SKM-1 (cell line): ENCODE results near the gene THSD7B.
"Not testable (repeated sequence)": the region's sequence is repeated elsewhere in the genome, so short reads cannot be mapped to it uniquely, and the experiment has no call there.

ENCODE experiments used
- DNase-seq: peaks from one replicate; lab custom pipeline; 2025; ENCODE audit not compliant: unreplicated experiment; lab: John Stamatoyannopoulos, UW

Gene THSD7B

DNA sequence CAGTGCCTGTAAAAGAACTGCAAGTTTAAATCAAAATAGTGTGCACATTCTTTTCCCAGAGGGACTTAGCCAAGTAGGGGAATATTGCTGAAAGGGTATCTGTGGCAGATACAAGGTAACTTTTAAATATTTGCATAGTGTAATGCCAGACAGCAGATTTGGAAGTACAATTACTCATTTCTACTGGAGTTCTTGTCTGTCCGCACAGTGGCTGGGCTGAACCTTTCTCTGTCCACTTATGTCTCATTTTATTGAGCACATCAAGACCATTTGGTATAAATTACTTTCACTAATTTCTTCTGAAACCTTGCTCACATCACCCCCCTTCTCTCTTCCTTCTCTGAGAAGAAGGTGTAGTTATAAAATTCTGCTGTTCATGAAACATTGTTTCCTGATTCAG, 271.3 kb downstream of the THSD7B start:
- DNase-seq: no peak

DNA sequence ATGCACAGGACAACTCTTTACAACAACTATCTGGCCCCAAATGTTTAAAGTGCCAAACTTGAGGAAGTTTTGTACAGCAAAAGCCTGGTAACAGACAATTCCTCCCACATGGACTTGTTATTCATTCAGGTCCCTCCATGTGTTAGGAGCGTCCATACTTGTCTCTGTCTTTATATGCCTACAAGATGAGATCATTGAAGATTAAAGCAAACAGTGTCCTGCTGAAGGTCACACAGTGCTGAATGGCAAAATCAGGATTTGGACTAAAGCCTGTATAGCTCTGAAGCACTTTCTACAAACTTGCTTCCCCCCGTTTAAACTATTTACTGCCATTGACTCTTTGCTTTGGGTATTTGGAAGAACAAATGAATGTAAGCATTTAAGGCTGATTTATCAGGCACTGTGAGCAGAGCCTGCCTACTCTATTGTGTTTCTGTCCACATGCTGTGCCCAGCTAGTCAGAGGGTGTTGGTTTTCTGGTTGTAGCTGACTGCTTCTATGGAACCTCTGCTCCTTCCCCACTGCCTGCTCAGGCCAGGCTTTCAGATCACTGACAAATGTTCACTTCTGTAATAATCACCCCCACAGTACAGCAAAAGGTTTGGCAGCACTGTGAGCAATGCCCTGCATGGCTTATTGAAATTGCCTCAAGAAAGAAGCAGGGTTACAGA, 274.3 kb downstream of the THSD7B start:
- DNase-seq: no peak

DNA sequence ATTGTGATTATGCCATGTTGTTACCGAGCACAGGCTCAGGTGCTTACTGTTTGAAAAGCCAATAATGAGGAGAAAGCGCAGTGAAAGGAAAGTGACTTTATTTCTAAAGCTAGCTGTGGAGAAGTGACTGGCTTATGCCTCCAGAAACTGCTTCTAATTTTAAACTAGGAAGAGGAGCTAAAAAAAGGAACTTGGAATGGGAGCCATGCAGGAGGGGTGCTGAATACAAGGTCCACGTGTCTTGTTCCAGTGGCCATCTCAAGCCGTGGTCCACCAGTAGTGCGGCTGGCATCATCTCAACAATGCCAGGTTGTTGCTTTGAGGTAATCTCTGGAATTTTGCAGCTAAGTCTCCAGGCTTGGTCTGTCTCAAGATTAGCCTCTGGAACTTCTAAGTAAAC, 282.0 kb downstream of the THSD7B start:
- no peak for DNase-seq

DNA sequence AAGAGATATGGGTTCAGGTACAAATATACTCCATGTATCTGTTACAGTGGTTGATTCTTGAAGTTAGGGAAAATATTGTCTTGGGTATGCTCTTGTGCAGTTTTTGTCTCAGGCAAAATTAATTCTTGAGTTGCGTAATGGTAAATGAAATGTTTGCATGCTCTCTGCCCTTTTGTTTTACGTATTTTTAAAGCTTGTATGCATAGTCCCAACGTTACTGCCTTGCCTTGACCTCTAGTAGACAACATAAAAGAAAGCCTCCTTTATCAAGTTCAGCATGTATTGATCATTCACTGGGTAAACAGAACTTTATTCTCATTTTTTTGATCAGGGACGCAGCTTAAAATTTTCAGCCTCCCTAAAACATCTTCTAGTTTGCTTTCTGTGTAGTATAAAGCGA, 283.1 kb downstream of the THSD7B start:
- no peak for DNase-seq

DNA sequence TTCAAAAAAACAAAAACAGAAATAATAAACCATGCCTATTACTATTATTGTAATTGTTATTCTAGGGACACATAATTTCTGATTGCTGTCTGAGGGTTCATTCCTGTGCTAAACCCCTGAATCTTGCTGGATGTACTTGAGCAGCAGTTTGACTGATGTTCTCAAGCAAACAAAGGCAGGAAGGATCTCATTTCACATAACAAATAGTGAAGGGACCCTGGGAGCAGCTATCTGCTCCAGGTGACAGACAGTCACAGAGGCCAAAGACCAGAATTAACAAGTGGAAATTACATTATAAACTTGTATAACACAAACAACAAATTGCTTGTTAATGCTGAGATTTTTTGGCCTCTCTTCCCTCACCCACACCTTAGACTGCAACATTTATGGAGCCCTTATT, 284.2 kb downstream of the THSD7B start:
- DNase-seq: no peak

DNA sequence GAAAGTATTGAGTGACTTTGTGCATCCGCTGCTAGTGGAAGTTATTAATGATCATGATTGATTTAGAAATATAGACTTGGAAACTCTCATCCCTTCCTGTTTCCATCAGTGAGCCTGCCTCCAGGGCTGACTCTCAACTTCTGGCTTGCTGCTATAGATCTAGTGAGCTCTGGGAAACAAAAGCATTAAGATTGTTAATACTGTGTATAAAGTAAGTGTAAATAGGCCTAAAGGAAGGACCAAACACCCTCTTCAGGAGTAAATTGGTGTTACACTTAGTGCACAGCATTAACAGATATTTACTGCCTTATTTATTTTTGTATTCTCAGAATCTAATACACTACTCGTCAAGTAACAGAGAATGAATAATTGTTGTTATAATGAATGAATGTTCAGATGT, 285.6 kb downstream of the THSD7B start:
- no peak for DNase-seq

DNA sequence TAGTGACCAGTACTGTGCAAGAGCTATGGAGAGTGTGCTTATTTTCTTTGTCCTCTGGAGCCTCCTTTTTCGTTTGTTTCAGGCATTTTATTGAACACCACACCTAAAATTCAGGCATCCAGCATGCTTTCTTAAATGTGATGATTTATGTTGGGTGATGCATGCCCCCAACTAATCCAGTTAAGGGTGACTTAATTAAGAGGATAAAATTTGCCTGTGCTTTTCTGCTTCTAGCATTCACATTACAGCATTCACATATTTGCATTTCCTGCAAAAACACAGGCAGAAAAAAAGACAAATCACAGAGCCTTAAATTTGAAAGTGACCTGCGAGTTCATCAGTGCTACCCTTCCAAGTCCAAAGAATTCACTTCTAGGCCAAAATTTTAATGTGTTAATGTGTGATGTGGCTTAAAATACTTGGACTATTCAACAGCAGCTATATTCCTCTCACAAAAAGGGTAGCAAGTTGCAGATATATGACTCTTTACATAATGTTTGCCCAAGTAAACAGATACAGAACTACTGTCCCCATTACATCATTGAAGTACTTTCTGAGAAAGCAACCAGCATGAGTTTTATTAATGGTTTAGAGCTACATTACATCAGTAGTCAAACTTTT, 286.5 kb downstream of the THSD7B start:
- DNase-seq: no peak

DNA sequence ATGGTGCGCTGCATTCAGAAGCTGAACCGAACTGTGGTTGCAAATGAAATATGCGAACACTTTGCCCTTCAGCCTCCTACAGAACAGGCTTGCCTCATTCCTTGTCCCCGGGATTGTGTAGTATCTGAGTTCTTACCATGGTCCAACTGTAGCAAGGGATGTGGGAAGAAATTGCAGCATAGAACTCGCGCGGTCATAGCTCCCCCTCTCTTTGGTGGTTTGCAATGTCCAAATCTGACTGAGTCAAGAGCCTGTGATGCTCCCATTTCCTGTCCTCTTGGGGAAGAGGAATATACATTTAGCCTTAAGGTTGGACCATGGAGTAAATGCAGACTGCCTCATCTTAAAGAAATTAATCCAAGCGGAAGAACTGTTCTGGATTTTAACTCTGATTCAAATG, 291.4 kb downstream of the THSD7B start:
- DNase-seq: no peak

DNA sequence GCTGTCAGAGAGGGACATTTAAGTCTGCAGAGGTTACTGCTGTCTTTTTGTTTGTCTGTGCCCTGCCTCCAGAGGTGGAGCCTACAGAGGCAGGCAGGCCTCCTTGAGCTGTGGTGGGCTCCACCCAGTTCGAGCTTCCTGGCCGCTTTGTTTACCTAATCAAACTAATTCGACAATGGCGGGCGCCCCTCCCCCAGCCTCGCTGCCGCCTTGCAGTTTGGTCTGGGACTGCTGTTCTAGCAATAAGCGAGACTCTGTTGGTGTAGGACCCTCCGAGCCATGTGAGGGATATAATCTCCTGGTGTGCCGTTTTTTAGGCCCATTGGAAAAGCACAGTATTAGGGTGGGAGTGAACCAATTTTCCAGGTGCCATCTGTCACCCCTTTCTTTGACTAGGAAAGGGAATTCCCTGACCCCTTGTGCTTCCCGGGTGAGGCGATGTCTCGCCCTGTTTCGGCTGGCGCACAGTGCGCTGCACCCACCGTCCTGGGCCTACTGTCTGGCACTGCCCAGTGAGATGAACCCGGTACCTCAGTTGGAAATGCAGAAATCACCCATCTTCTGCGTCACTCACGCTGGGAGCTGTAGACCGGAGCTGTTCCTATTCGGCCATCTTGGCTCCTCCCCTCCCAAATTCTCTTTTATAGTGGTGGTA, 310.9 kb downstream of the THSD7B start:
- DNase-seq: not testable (repeated sequence)

DNA sequence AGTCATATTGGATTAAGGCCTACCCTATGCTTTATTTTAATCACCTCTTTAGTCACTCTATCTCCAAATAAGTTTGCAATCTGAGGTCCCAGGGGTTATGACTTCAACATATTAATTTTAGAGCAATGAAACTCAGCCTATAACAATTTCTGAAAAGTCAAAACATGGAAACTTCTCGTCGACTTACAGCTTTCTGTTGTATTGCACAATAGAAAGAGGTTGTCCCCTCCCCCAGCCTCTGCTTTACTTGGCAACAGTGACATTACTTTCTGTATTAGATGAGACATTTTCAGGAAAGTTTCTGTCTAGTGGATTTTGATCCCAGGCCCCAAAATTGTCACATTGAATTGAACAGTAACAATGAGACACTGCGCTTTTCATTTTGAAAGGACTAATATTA, 326.4 kb downstream of the THSD7B start:
- no peak for DNase-seq

DNA sequence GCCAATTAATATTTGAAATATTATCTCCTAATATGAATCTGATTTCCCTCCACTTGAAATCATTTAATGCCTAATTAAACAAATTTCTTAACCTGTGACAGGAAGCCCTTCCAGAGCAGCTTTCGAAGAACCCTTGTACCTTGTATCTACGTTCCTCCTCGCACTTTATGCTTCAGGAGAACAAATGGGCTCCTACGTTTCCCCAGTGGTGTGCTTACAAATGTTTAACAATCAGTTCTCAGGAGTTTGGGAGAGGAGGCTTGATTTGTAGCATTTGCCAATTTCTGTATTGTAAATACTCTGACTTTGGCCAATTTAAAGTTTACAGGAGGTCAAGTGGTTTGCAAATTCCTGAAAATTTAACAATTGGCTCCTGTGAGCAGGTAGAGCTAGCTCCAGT, 327.8 kb downstream of the THSD7B start:
- DNase-seq: no peak

DNA sequence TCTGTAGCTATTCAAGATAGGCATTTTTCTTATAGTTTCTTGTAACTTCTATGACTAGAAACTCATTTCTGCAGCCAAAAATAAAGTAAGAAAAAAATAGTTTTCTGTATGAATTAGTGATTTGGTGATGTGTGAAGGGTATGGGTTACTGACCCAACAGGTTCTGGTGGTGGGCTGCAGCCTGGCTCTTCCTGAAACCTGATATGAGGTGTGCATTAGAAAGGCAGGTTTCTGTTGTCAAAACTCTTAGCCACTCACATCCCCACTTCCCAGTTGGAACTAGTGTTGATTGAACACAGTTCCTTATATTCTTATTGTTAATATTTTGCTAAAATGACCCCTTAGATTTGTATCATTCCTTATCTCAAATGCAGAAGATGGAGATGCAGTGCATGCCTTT, 330.8 kb downstream of the THSD7B start:
- no peak for DNase-seq

DNA sequence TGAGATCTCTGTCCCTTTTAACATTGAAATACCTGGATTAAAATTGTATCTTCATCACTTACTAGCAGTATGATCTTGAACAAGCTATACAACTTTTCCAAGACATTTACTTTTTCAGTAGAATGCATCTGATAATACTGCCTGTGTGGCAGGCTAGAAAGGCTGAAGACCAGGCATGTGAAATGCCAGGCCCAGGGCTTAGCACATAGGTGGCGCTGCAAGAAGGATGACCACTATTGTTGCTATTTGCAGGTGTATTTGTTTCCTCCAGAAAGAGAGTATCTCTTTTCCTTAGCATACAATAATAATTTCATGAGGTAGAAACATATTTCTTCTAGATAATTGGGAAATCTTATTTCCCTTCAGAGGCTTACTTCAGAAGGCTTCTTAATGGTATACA, 331.3 kb downstream of the THSD7B start:
- DNase-seq: no peak

DNA sequence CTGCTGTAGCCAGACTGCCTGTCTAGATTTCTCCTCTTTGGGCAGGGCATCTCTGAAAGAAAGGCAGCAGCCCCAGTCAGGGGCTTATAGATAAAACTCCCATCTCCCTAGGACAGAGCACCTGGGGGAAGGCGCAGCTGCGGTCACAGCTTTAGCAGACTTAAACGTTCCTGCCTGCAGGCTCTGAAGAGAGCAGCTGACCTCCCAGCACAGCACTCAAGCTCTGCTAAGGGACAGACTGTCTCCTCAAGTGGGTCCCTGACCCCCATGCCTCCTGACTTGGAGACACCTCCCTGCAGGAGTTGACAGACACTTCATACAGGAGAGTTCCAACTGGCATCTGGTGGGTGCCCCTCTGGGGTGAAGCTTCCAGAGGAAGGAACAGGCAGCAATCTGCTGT, 336.5 kb downstream of the THSD7B start:
- not testable (repeated sequence) for DNase-seq

DNA sequence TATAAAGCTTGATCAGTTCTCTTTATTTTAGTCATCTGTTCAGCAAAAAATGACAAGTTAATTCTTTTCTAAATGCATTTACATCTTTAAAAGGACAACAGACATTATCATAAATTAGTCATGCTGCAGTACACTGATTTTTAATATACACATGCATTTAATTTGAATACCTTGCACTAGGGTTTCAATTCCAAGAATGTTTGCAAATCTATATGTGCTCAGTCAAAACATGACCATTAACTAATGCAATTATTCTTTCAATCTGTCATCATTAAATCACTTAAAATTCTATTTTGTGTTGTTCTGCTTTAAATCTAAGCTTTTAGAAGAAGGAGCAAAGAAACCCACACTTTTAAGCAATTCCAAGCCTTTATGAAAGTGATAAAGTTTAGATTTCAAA, 342.6 kb downstream of the THSD7B start:
- DNase-seq: no peak

DNA sequence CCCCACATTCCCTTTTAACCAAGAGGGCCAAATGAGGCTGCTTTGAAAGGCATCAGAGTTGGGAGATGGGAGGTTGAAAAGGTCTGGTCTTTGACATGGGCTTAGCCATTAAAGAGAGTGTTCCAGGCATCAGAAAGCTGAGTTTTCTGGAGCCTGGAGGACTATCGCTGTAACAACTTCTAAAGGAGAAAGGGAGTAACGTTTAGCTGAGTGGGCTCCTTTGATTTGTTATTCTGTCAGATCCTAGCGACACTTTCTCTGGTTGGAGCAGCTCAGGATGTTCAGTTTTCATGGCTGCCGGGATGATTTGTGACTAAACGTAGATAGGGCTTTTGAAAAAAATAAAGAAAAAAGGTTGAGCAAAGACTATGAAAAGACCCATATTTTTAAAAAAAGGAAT, 346.6 kb downstream of the THSD7B start:
- DNase-seq: no peak

DNA sequence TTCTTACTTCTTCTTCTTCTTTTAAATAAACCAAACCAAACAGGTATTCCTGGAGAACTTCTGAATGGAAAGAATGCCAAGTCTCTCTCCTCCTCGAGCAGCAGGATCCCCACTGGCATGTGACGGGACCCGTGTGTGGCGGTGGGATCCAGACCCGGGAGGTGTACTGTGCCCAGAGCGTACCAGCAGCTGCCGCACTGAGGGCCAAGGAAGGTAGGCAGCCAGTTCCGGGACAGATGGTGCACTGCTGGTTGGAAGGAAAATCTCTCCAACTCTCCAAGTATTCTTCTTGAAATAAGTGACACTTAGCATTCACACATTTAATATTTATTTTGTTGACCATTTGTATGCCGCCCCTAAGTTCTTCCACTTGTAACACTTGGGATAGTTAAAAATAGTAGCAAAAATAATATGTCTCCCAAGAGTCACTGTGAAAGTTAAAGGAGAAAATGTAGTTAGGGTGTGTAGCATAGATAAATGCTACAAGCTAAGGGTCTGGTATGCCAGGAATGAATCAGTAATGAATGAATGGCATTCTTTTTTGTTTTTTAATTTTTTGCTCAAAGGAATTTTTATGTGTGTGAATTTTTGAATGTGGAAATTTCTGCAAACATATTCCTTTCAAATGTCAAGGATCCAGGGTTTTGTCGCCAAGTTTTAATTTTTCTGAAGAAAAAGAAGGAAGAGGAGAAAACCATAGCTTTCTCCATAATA, 349.9 kb downstream of the THSD7B start:
- no peak for DNase-seq

DNA sequence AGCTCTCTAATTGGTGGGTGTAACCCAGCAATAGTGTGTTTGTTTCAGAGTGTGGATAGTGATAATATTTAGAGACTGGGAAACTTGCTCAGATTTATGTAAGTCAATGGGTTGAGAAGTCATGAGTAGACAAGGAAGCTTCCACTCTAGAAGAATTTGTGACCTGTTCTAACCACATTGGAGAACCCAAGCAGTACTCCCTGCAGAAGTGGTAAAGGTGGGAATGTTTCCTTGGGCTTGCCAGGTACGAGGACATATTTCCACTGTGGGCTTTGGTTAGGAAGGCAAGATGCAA, 350.4 kb downstream of the THSD7B start:
- DNase-seq: no peak

DNA sequence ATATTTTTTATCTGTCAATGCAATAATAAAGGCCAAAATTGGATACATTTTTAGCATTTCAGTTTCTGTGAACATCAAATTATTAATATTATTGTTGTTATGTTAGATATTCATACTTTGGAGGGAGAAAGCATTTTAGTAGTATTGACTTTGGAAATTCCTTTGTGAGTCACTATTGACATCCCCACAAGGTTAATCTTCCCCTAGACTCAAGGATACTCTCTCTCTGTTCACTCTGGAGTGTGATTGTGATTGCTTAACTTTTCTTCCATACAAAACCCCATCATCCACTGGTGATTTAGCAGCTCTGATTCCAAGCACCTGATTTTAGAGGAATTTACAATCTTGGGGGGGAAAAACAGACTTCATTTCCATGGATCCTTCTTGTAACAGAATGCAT, 352.0 kb downstream of the THSD7B start:
- no peak for DNase-seq

DNA sequence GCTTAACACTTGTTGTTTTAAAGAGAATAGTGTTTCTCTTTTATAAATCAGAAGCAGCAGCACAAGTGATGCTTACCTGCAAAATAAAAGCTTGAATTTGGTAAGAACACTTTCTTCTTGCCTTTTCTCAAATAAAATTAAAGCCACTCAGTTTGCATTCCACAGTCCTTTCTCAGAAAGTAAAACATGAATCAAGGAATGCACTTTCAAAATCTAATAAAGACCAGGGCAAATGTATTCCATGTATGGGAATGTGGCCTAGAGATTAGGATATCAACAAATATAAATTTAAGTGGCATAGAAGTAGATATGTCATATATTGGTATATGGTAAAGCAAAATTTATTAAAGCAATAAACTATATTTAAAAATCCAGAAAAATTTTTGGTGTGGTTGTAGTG, 352.8 kb downstream of the THSD7B start:
- DNase-seq: no peak

DNA sequence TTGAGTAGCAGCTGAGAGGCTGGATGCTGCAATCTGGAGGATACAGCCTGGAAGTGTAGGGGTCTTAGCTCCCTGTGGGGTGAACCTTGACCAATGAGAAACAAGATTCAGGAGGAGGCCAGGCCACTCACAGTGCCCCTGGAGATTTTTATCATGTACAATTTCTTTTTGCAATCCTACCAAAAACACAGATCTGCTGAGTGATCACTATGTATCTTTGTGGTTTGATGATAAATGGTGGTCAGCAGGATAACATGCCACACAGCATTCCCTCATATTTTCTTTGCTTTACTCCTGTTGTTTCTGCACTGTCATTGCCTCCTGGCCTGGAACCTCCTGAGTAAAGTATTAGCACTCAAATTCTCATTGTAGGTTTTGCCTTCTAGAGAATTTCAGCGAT, 357.9 kb downstream of the THSD7B start:
- DNase-seq: no peak

DNA sequence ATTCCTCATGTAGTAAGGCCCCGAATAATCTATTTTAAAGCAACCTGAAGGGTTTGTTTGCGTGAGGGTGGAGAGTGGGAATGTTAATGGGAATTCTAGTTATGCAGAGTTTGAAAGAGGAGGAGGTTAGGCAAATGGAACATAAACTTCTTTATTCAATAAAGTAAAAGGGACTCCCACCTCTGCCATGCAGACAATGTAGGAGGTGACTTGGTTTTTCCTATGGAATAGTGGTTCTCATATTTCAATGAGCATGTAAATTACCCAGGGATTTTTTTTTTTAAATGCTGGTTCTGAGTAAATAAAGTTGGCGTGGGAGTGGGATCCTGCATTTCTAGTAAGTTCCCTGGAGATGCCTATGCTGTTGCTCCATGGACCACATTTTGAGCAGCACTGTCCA, 367.9 kb downstream of the THSD7B start:
- DNase-seq: no peak
